DOHH2 (cell line): ENCODE measurements around the gene HSPA13.

Experiments
- CTCF ChIP-seq: fragments of 200-600 bp; sonication (generic); IDR thresholded peaks from one replicate; pipeline ENCODE4 v1.5.1; 2014; ENCODE audit warnings: antibody characterized with exemption, mild to moderate bottlenecking, low read depth, low read length; ENCODE audit not compliant: poor library complexity, severe bottlenecking
- EZH2phosphoT487 ChIP-seq: fragments of 200-600 bp; sonication (generic); IDR thresholded peaks from 2 replicates; pipeline ENCODE4 v1.6.1; 2017; ENCODE audit warnings: borderline replicate concordance, mild to moderate bottlenecking, antibody characterized with exemption, low read length, moderate library complexity, mixed read lengths

GRCh38 chr21:14356746-14357145, 26.2 kb downstream of the HSPA13 start:
- TF ChIP-seq CTCF (no peak), EZH2phosphoT487 (no peak)
